ENCODE results near the gene ECHS1.
"Not testable (repeated sequence)": the region's sequence is repeated elsewhere in the genome, so short reads cannot be mapped to it uniquely, and the experiment has no call there.

Gene ECHS1

DNA sequence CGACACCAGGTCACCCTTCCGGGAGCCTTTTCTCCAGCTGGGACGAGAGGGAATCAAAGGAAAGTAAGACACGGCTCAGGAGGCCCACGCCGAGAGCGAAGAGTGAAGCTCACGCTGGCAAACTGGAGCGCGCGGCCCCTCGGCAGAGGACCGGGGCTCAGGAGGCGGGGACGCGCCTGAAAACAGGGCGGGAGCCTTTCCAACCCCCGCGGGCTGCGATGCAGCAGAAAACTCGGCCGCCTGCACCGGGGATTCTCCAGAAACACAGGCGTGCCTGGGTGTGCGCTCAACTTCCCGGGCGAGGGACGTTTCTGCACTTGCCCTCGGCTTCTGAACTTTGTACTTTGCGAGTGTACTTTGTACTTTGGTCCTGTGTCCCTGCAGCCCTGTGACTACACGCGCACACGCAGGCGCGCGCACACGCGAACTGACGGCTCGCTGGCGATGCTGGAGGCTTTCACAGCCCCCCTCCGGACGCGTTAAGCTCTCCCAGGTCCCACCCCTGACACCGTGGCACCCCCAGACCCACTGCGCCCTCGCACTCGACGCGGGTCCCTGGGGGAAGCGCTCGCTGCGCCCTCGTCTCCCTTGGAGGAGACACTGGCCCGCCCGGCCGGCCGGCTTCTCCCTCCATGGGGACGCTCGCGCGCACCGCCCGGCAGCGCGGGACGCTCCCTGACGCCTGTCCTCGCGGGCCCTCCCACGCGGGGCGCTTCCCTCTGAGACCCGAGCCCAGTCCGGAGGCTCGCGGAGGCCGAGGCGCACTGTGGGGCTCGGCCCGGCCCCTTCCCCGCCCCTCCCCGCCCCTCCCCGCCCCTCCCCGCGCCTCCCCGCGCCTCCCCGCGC lies 5.3 kb upstream of the ECHS1 start:
- DNase-seq (ENCODE audit: low read depth): peak; percentile 40

DNA sequence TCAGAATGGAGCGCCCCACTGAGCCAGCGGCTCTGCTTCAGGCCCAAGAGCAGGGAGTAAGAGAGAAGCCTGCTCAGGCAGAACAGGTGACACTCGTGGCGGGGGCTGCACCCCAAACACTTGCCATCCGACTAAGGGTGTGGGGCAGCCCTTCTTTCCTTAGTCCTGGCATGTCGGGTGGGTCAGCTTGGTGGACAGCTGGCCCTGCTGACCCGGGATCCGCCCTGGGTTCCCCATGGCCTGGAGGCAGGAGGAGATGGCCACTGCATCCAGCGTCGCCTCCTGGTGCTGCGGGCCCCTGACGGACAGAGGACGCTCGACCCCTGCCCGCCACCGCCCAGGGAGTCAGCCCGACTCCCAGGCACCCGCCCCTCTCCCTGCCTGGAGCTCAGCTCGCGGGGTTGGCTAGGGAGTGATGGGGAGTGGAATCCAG lies 4.7 kb upstream of the ECHS1 start:
- no peak for DNase-seq (ENCODE audit: low read depth)

DNA sequence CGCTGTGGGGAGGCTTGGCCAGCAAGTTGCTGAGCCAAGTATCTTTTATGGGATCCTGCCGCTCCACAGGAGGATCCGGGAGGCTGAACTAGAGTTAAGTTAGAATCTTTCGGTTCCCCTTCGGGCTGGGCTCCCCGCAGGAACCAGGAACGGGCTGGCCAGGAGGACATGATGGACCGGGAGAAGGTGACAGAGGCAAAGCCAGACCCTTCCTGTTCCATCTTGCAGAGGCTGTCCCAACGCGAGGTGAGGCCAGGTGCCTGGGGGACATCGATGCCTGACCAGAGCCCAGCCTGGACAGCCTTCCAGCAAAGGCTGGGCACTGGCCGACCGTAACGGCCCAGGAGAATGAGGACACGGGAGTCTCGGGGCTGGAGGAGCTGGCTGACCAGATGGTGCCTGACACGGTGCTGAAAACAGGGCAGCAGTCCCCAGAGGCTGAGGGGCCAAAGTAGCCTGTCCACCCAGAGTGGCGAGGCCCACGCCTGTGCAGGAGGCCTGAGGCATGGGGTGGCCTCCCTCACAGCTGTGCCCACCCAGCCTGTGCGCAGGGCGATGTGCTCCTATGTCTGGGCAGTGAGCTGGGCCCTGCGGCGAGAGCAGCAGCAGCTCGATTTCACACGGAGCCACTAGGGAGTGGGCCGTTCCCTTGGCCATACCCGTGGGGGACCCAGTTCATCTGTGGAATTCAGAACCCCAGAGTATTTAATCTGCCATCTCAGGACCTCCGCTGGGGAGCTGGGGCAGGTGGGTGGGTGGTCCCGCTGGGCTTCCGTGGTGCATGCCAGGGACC lies 4.1 kb upstream of the ECHS1 start:
- DNase-seq (ENCODE audit: low read depth): no peak

DNA sequence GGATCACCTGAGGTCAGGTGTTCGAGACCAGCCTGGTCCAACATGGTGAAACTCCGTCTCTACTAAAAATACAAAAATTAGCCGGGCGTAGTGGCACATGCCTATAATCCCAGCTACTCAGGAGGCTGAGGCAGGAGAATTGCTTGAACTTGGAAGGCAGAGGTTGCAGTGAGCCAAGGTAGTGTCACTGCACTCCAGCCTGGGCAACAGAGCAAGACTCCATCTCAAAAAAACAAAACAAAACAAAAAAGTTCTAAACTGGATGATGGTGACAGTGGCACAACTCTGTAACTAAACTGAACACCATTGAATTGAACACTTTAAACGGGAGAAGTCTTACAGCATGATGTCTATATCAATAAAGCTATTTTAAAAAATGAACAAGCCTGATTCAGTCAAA lies 3.0 kb upstream of the ECHS1 start:
- not testable (repeated sequence) for DNase-seq (ENCODE audit: low read depth)

DNA sequence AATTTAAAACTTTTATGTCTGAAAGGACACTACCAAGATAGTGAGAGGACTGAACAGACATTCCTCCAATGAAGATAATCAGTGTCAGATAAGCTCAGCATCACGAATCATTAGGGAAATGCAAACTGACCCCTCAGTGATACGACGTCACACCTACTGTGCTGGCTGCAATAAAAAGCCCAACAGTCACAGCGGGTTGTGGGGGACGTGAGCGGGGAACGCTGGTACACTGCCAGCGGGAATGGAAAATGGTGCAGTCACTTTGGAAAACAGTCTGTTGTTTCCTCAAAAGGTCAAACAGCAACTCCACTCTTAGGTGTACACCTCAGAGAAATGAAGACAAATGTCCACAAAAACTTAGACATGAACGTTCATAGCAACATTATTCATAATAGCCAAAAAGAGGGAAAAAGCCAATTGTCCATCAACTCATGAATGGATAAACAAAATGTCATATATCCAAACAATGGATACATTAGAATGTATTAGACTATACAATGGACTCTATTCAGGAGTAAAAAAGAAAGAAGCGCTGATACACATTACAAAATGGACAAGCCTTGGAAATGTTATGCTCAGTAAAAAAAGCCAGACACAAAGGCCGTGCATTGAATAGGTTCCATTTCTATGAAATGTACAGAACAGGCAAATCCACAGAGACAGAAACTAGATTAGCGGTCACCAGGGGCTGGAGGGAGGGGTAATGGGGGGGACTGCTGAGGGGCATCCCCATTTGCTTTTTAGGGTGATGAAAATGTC lies 2.4 kb upstream of the ECHS1 start:
- DNase-seq (ENCODE audit: low read depth): no peak

DNA sequence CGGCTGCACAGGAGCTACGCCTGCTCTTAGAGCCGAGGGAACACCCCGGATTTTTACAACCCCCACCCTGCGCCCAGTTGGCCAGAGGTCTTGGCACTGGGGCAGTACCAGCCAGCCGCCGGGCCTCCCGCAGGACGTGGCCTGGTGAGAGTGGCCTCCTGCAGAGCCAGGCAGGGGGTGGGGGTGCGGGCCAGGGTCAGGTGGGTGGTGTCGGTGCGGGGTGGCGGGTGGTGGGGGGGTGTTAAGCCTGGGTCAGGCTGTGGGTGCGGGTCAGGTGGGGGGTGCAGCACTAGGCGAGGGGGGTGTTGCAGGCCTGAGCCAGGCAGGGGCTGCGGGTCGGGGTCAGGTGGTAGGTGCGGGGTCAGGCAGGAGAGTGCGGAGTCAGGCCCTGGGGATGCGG lies 647 bp downstream of the ECHS1 start:
- no peak for DNase-seq (ENCODE audit: low read depth)

DNA sequence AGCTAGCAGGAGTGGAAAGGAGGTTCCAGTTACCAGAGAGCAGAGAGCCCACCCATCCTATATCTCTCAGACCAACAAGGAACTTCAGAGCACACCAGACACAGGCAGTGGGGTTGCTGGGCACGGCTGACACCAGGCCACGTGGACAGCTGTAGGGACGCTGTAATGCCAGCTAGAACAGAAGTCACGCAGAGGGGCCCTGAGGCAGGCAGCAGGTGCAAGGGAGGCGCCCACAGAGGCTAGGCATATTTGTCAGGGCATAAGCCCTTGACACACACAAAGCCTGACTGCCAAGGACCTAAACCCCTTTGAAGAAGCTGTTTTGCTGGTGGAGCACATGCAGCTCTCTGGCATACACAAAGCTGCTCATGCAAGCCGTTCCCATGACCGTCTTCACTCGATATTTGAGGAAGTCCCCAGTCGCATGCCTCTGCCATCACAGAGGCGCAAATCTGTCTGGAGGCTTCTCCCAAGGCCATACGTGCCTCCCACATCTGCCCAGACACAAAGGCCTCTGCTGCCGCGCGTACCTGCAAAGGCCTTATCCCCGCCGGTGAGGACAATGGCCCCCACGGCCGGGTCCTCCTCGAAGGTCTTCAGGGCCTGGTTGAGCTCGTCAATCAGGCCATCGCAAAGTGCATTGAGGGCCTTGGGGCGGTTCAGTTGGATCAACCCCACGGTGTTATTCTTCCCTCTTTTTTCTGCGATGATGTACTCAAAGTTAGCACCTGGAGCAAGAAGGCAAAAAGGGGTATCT lies 2.9 kb downstream of the ECHS1 start:
- no peak for DNase-seq (ENCODE audit: low read depth)

DNA sequence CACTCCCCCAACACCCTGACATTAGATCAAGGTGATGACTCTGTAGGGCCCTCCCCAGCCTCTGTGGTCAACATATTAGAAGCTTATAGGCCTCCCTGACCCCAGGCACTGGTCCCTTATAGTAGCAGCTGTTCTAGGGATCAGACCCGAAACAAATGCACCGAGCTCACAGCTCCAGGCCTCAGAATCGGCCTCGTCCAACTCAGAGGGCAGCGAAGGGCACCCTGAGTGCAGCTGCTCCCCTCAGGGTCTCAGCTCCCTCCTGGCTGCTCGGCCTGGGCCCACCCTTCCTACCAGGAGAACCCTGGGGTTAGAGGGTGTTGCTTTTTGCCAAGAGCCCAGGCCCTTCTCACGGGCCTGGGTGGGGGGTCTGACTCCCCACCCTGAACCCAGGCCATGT lies 5.0 kb downstream of the ECHS1 start:
- no peak for DNase-seq (ENCODE audit: low read depth)

DNA sequence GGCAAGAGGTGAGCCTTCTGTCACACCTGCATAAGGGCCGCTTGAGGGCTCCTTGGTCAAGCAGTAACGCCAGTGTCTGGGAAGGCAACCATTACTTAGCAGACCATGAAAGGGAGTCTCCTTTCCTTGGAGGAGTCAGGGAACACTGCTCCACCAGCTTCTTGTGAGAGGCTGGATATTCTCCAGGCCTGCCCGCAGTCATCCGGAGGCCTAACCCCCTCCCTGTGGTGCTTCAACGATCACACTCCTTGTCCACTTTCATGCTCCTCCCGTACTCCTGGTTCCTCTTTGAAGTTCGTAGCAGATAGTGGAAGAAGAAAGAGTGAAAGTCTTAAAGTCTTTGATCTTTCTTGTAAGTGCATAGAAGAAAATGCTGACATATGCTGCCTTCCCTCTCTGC lies 5.7 kb downstream of the ECHS1 start:
- not testable (repeated sequence) for DNase-seq (ENCODE audit: low read depth)

DNA sequence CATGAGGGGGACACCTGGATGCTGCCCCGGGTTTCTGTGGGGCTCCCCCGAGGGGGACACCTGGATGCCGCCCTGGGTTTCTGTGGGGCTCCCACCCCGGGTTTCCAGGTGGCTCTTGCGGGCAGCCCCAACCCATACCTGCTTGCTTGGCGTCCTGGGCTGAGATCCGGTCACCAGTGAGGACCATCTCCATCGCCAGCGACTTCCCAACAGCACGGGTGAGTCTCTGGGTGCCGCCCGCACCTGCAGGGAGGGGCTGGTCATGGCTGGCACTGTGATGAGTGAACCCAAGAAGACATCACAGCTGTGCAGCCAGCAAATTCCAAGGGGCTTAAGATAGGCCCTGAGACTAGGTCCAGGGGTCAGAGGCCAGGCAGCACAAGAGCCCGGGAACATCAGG lies 6.4 kb downstream of the ECHS1 start:
- DNase-seq (ENCODE audit: low read depth): no peak

DNA sequence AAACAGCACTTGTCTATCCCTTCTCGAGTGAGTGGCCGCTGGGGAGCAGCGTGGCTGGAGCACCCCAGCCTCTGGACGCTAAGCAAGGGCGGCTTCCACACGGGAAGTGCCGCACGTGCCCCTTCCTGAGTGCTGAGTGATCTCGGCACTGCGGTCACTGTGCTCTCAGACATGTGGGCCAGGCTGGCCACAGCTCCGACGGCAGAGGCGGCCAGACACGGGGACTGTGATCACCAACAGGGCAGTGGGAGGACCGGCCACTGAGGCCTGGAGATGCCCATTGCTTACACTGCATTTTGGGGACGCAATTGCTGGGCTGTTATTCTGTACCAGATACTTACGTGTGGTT lies 7.0 kb downstream of the ECHS1 start:
- no peak for DNase-seq (ENCODE audit: low read depth)

DNA sequence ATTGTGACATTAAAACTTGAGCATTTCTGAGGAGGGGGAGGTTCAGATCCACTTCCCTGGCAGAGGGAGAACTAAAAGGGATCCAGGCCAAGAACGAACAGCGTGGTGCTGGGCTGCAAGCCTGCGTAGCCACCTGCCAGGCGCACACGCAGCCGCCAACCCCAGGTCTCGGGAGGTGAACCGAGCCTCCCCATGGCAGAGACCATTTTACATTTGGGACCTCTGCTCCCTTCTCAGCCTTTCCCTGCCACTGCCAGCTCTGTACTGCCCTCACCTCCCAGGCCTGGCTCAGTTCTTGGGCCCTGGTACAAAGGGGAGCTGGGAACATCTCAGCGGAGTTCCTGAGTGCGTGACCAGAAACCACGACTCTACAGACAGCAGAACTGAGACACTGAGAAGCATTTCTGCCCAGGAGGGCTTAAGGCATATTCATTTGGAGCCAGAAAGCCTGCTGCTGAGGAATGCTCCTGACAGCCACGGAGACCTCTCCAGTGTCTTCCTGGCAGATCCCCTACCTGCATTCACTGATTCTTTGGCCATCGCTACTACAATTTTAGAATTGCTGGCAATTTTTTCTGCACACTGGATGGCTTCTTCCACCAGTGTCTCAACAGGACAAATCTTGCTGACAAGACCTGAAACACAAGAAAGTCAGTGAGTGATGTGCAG lies 7.6 kb downstream of the ECHS1 start:
- no peak for DNase-seq (ENCODE audit: low read depth)

DNA sequence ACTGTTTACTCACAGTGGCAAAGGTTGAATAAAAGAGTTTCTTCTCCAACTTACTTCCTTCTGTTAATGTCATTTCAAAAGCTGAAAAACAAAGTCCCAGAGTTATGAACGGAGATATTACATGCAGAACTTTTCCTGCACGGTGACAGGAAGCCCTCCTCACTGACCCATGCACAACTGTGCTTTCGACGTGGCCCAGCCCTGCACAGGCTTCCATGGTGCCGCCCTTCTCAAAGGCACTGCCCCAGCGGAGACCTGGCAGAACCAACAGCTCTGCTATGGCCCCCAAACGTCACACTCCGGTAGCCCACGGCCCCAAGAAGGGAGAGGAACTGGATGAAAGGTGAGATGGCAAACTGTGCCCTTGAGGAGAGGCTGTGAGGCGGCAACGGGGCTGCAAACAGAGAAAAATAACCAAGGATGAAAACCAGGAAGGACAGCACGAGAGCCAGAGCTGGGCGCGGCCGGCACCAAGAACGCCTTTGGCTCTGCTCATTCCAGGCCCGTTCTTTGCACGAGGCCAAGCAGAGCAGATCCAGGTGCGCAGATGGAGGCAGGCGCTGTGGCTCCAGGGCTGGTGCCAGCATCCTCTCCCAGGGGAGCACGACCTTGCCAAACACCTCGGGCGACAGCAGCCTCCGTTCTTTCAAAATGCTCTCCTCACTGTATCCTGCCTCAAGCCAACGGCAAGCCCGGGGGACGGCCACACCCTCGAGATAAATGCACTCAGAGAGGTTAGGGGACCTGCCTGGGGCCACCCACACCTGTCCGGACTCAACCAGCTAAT lies 8.3 kb downstream of the ECHS1 start:
- no peak for DNase-seq (ENCODE audit: low read depth)

DNA sequence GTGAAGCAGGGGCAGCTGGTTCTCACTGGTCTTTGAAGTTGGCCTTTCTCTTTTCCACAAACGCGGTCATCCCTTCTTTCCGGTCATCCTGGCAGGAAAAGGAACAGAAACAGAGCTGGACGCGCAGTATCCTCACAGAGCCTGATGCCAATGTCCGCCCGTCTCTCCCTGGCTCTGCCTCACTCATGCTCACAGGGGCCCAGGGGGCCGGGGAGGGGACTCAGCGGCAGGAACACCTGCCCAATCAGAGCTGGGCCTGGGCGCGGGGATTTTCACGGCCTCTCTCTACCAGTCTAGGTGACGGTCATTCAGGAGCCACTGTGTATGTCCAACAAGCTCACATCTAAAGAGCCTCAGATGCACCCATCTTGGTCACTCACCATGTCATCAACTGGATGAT lies 10.3 kb downstream of the ECHS1 start:
- no peak for DNase-seq (ENCODE audit: low read depth)

DNA sequence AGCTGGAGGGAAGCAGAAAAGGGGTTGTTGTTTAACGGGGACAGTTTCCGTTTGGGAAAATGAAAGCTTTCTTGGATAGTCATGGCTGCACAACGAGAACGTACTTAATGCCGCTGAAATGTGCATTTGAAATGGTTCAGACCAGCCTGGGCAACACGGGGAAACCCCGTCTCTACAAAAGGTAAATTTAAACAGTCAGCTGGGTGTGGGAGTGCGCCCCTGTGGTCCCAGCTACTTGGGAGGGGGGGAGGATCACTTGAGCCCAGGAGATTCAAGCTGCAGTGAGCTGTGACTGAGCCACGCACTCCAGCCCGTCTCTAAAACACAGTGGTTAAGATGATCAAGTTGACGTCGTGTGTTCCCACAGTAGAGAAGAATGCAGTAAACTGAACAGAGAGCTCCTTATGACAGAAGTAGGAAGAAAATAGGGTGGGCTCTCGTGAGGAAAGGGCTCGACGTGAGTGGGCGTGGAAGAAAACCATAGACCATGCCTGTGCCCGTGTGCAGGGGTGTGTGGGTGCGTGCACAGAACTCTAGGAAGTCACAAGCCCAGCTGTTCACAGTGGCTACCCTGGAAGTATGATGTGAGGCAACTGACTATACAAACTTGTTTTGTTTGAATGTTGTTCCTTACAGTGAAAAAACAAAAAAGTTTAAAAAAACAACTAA lies 11.2 kb downstream of the ECHS1 start:
- DNase-seq (ENCODE audit: low read depth): no peak

DNA sequence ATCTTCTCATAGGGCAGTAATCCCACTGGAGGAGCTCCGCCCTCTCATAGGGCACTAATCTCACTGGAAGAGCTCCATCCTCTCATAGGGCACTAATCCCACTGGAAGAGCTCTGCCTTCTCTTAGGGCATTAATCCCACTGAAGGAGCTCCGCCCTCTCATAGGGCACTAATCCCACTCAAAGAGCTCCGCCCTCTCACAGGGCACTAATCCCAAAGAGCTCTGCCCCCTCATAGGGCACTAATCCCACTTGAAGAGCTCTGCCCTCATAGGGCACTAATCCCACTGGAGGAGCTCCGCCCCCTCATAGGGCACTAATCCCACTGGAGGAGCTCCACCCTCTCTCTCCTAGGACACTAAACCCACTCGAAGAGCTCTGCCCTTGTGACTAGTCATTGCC lies 11.9 kb downstream of the ECHS1 start:
- DNase-seq (ENCODE audit: low read depth): no peak

DNA sequence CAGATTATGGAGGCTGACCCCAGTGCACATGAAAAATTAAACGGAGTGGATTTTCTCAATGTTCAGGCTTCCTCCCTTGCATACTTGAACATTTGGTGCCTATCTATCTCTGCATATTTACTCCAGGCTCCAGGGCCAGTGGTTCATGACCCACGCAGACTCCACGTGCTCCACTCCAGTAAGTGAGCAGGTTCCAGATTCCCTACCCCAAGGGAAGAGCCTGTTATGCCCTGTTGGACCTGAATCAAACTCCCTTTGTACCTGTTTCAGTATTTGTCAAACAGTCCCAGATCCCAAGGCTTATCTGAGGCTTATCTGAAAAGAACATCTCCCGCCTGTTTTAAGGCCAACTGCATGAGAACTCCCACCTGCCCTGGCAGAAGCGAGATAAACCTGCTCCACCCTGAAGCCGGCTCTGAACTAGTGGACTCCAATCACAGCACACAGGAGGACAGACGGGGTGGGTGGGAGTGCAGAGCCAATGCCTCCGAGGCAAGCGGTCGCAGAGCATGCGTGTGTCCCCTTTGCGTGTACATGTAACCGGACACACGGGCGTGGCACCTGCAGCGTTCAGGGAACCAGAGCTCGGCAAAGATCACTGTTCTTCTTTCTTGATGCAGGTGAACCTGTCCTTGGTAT lies 13.1 kb downstream of the ECHS1 start:
- DNase-seq (ENCODE audit: low read depth): no peak

DNA sequence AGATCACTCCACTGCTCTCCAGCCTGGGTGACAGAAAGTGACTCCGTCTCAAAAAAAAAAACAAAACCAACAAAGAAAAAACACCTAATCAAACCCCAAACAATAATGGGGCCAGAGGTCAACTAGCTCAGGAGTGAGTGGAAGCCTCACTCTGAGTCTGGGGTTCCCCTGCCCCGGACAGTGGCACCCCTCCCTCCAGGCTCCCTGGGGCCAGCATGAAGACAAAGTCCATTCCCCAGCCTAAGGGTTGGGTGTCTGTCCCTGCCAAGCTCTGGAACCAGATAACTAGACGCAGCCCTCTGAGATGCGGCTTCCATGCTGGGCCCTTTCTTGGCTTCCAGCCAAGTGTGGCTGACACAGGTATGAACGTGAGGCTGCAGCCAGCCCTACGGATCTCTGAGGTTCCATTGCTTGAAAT lies 13.6 kb downstream of the ECHS1 start:
- no peak for DNase-seq (ENCODE audit: low read depth)

DNA sequence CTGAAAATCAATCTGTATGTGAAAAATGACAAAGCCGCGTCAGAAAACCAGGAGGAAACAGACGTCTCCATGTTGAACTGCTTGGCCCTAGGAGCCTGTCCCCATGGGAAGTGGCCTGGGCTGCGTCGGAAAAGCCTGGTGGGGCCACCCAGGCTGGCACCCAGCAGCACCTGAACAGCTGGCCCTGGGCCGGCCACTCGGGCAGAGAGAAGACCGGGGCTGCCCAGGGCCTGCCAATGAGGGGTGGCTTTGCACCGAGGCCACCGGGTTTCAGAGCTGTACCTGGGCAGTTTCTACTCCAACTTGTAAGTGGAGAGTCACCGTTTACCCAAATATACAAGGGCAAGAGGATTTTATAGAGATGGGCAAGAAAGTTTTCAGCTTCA lies 14.2 kb downstream of the ECHS1 start:
- DNase-seq (ENCODE audit: low read depth): no peak

Measured in stimulated activated CD8-positive, alpha-beta memory T cell treated with anti-CD3 and anti-CD28 coated beads, Interleukin-12 subunit alpha, Interleukin-12 subunit beta, amount 100 ng/mL, for 4 hours (primary cell).